Measurements from ENCODE around the gene OR2AE1.
"Not testable (repeated sequence)": the region's sequence is repeated elsewhere in the genome, so short reads cannot be mapped to it uniquely, and the experiment has no call there.

The OR2AE1 gene

GRCh38 chr7:99901581-99901980 lies 24.7 kb upstream of the OR2AE1 start:
- H3K27ac ChIP-seq: no peak overlapping the region
- TF ChIP-seq CTCF (conservative IDR thresholded peaks at IDR 0.05) (no peak), ZFX (IDR thresholded peaks at IDR 0.05) (no peak)

GRCh38 chr7:99899830-99900519 lies 23.1 kb upstream of the OR2AE1 start:
- no peak for TF ChIP-seq ZFX (IDR thresholded peaks at IDR 0.05)
- TF ChIP-seq CTCF (conservative IDR thresholded peaks at IDR 0.05): no peak
- H3K27ac ChIP-seq: no peak overlapping the region

- TF ChIP-seq ZFX (IDR thresholded peaks at IDR 0.05) (no peak), CTCF (conservative IDR thresholded peaks at IDR 0.05) (no peak)
- no peak overlapping the region for H3K27ac ChIP-seq
Measured at GRCh38 chr7:99898836-99899235, 22.0 kb upstream of the OR2AE1 start.

- H3K27ac ChIP-seq: no peak overlapping the region
- TF ChIP-seq CTCF (conservative IDR thresholded peaks at IDR 0.05): no peak
- TF ChIP-seq ZFX (IDR thresholded peaks at IDR 0.05): no peak
Measured at GRCh38 chr7:99898023-99898357, 21.2 kb upstream of the OR2AE1 start.

- TF ChIP-seq ZFX (IDR thresholded peaks at IDR 0.05) (no peak), CTCF (conservative IDR thresholded peaks at IDR 0.05) (no peak)
- H3K27ac ChIP-seq: no peak overlapping the region
Measured at GRCh38 chr7:99897322-99898022, 20.6 kb upstream of the OR2AE1 start.

- H3K27ac ChIP-seq: no peak overlapping the region
- TF ChIP-seq CTCF (conservative IDR thresholded peaks at IDR 0.05): no peak
- no peak for TF ChIP-seq ZFX (IDR thresholded peaks at IDR 0.05)
Measured at GRCh38 chr7:99894738-99895137, 17.9 kb upstream of the OR2AE1 start.

- H3K27ac ChIP-seq: no peak overlapping the region
- TF ChIP-seq CTCF (conservative IDR thresholded peaks at IDR 0.05) (no peak), ZFX (IDR thresholded peaks at IDR 0.05) (no peak)
Measured at GRCh38 chr7:99893280-99893679, 16.4 kb upstream of the OR2AE1 start.

- H3K27ac ChIP-seq: not testable (repeated sequence)
Measured at GRCh38 chr7:99890348-99890747, 13.5 kb upstream of the OR2AE1 start.

- not testable (repeated sequence) for H3K27ac ChIP-seq
Measured at GRCh38 chr7:99888366-99888765, 11.5 kb upstream of the OR2AE1 start.

All from C4-2B (cell line).